ENCODE data around the gene KIAA1671.

GRCh38 chr22:25092119-25092518 lies 139.6 kb downstream of the KIAA1671 start:
- TF ChIP-seq POLR2A (IDR thresholded peaks at IDR 0.05): no peak
- no peak for TF ChIP-seq CTCF (IDR thresholded peaks at IDR 0.05)
- no peak for TF ChIP-seq EP300 (IDR thresholded peaks at IDR 0.05)
